Vagina (tissue), 2 donors: Measurements from ENCODE around the gene TPP1. TPM values are rescaled to one million over a fixed set of nuclear protein-coding genes. Genes with fewer than 3 reads are reported as not detected.

Source experiments
- DNase-seq, 2 donors: peaks; one replicate each; pipeline ENCODE4 v3.0.0-alpha.2; 2017; ENCODE audit errors: extremely low spot score in 2 of 2
- H3K27ac ChIP-seq: fragments of 200-600 bp; sonication (generic); one replicate; pipeline ENCODE4 v1.5.1; 2019
- H3K27me3 ChIP-seq: fragments of 200-600 bp; sonication (generic); one replicate; pipeline ENCODE4 v1.5.1; 2019
- H3K36me3 ChIP-seq, 2 donors: fragments of 200-600 bp; sonication (generic); one replicate each; pipeline ENCODE4 v1.5.1; 2017 to 2019
- H3K4me1 ChIP-seq: fragments of 200-600 bp; sonication (generic); one replicate; pipeline ENCODE4 v1.5.1; 2019
- H3K4me3 ChIP-seq, 2 donors: fragments of 200-600 bp; sonication (generic); 1 replicate in 1 of 2; 2 replicates in 1 of 2; pipeline ENCODE4 v1.5.1; 2016 to 2019
- H3K9me3 ChIP-seq: fragments of 200-600 bp; sonication (generic); one replicate; pipeline ENCODE4 v1.5.1; 2019
- CTCF ChIP-seq, 3 experiments: fragments of 450-650 bp in 2 of 3; fragments of 200-600 bp in 1 of 3; sonication (generic) in 1 of 3; IDR thresholded peaks; one replicate each; pipeline ENCODE4 v1.5.1; 2017 to 2019; ENCODE audit warnings: antibody characterized with exemption in 3 of 3, mild to moderate bottlenecking in 2 of 3, moderate library complexity in 2 of 3
- POLR2A ChIP-seq, 2 donors: fragments of 450-650 bp; IDR thresholded peaks; one replicate each; pipeline ENCODE4 v1.6.1; 2017; ENCODE audit warnings: antibody characterized with exemption in 2 of 2, mild to moderate bottlenecking in 2 of 2, moderate library complexity in 2 of 2
- POLR2AphosphoS5 ChIP-seq, 2 donors: sonication (generic); formaldehyde crosslinking; IDR thresholded peaks; one replicate each; pipeline ENCODE4 v1.9.0; 2017; ENCODE audit warnings: antibody characterized with exemption in 2 of 2, mild to moderate bottlenecking in 2 of 2, low read depth in 1 of 2; ENCODE audit not compliant: insufficient read depth in 1 of 2
- intact Hi-C: fragments of 100-400 bp; cut with DNase I; formaldehyde crosslinking; loops from one replicate; pipeline ENCODE4 v1.15.1; 2023
- total RNA-seq: library from RNA; depleted of rRNA; stranded (reverse); fragments of >200 nt; gene quantifications from one replicate; pipeline ENCODE4 v1.2.3, GENCODE V29; 2016

Gene TPP1
- total RNA-seq, 1 donor from 2014 or later = 77.3 TPM

- TF ChIP-seq POLR2AphosphoS5 (IDR thresholded peaks at IDR 0.05; ENCODE audit: insufficient read depth in 1 of 2, low read depth in 1 of 2) (peak; percentile 84 to 99), POLR2A (IDR thresholded peaks at IDR 0.05) (peak in 1 of 2 donors; percentile 95), CTCF (IDR thresholded peaks at IDR 0.05) (peak in 2 of 3 experiments; percentile 6 to 34)
- DNase-seq = peak; percentile 97
- intact Hi-C loops = no loop called here
- H3K9me3 ChIP-seq = no peaks in the 10 kb centered on the region
- H3K27ac ChIP-seq = peak within 1 kb of the TSS; percentile 95
- peaks cover 0 to 37% of the 10 kb centered on the region in 2 donors for H3K36me3 ChIP-seq
- H3K27me3 ChIP-seq = no peaks in the 10 kb centered on the region
- peaks cover 33% of the 10 kb centered on the region for H3K4me1 ChIP-seq
- H3K4me3 ChIP-seq = peak within 1 kb of the TSS; percentile 82 to 86
Observed at GRCh38 chr11:6612213-6613041, 6.8 kb downstream of the TPP1 start, which contains the start of gene TAF10. TAF10 (minus strand) TSS chr11:6612216; CDS start chr11:6612189, 27 bp downstream.

GRCh38 chr11:6611963-6612212, 7.3 kb downstream of the TPP1 start:
- intact Hi-C loops = no loop called here
- Histone ChIP-seq H3K4me1 (peaks cover 35% of the 10 kb centered on the region), H3K4me3 (peak overlapping the region; percentile 82 to 86), H3K27me3 (no peaks in the 10 kb centered on the region), H3K36me3 (peaks cover 0 to 37% of the 10 kb centered on the region in 2 donors), H3K27ac (peak overlapping the region; percentile 95), H3K9me3 (no peaks in the 10 kb centered on the region)
- TF ChIP-seq POLR2A (IDR thresholded peaks at IDR 0.05) (no peak), CTCF (IDR thresholded peaks at IDR 0.05) (no peak), POLR2AphosphoS5 (IDR thresholded peaks at IDR 0.05; ENCODE audit: insufficient read depth in 1 of 2, low read depth in 1 of 2) (no peak)
- no peak for DNase-seq

- intact Hi-C loops = no loop called here
Observed at GRCh38 chr11:6611092-6611962, 7.9 kb downstream of the TPP1 start.

DNA sequence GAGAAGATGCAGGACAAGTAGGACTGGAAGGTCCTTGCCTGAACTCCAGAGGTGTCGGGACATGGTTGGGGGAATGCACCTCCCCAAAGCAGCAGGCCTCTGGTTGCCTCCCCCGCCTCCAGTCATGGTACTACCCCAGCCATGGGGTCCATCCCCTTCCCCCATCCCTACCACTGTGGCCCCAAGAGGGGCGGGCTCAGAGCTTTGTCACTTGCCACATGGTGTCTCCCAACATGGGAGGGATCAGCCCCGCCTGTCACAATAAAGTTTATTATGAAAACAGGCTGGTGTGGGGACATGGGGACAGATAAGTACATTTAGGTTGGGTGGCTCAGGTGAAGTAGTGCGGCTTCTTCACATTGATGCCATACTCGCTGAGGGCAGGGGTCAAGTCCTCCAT, 8.6 kb downstream of the TPP1 start:
- peak in 1 of 2 donors; percentile 88 for DNase-seq
- no peak for TF ChIP-seq POLR2AphosphoS5 (IDR thresholded peaks at IDR 0.05; ENCODE audit: insufficient read depth in 1 of 2, low read depth in 1 of 2)
- no peak for TF ChIP-seq POLR2A (IDR thresholded peaks at IDR 0.05)
- no peak for TF ChIP-seq CTCF (IDR thresholded peaks at IDR 0.05)
- Histone ChIP-seq H3K4me1 (peaks cover 48% of the 10 kb centered on the region), H3K27me3 (no peaks in the 10 kb centered on the region), H3K27ac (peak overlapping the region; percentile 95), H3K36me3 (peaks cover 0 to 32% of the 10 kb centered on the region in 2 donors), H3K9me3 (no peaks in the 10 kb centered on the region), H3K4me3 (no peak overlapping the region)
- intact Hi-C loops = no loop called here

More at GRCh38 chr11:6611092-6611962, 7.9 kb downstream of the TPP1 start:
- H3K4me1 ChIP-seq = peaks cover 40% of the 10 kb centered on the region
- H3K4me3 ChIP-seq = peak overlapping the region; percentile 82 to 86
- peak overlapping the region; percentile 95 for H3K27ac ChIP-seq
- no peaks in the 10 kb centered on the region for H3K27me3 ChIP-seq
- peak; percentile 86 to 93 for DNase-seq
- TF ChIP-seq POLR2A (IDR thresholded peaks at IDR 0.05) = no peak
- no peak for TF ChIP-seq POLR2AphosphoS5 (IDR thresholded peaks at IDR 0.05; ENCODE audit: insufficient read depth in 1 of 2, low read depth in 1 of 2)
- no peak for TF ChIP-seq CTCF (IDR thresholded peaks at IDR 0.05)
- no peaks in the 10 kb centered on the region for H3K9me3 ChIP-seq
- peaks cover 0 to 37% of the 10 kb centered on the region in 2 donors for H3K36me3 ChIP-seq
